Inferior parietal cortex (tissue), 1 donor: Measurements from ENCODE around the gene IHH.

Experiments used
- DNase-seq: peaks from one replicate; pipeline ENCODE4 v3.0.0-alpha.2; 2016; ENCODE audit errors: extremely low spot score

The IHH gene

GRCh38 chr2:219020604-219021365, 39.9 kb downstream of the IHH start:
- DNase-seq, result no peak

GRCh38 chr2:219019436-219019835, 41.3 kb downstream of the IHH start:
- no peak for DNase-seq

GRCh38 chr2:219018726-219019125, 42.0 kb downstream of the IHH start:
- no peak for DNase-seq

- DNase-seq, result no peak
These were observed 42.4 kb downstream of the IHH start for GRCh38 chr2:219018286-219018685.

GRCh38 chr2:219017201-219017931, 43.4 kb downstream of the IHH start:
- no peak for DNase-seq

- DNase-seq, result no peak
These were observed 44.0 kb downstream of the IHH start for GRCh38 chr2:219016721-219017120.

GRCh38 chr2:219010873-219011272, 49.8 kb downstream of the IHH start:
- DNase-seq, result no peak

GRCh38 chr2:219010162-219010756, 50.5 kb downstream of the IHH start:
- DNase-seq, result no peak

GRCh38 chr2:219009294-219009693, 51.4 kb downstream of the IHH start:
- DNase-seq, result no peak
